ENCODE measurements around the gene VARS2. TPM values are rescaled to one million over a fixed set of nuclear protein-coding genes. Genes with fewer than 3 reads are reported as not detected.

The VARS2 gene
- total RNA-seq, 2 donors from 2014 or later, result 20.2 to 26.0 TPM

DNA sequence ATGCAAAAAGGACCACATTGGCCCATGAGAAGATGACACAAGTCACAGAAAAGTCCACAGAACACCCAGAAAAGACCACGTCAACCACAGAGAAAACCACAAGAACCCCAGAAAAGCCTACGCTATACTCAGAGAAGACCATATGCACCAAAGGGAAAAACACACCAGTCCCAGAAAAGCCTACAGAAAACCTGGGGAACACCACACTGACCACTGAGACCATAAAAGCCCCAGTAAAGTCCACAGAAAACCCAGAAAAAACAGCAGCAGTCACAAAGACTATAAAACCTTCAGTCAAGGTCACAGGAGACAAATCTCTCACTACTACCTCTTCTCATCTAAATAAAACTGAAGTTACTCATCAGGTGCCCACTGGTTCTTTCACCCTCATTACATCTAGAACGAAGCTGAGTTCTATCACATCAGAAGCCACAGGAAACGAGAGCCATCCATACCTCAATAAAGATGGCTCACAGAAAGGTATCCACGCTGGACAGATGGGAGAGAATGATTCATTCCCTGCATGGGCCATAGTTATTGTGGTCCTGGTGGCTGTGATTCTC, 38.0 kb downstream of the VARS2 start:
- TF ChIP-seq, protein P1, sequence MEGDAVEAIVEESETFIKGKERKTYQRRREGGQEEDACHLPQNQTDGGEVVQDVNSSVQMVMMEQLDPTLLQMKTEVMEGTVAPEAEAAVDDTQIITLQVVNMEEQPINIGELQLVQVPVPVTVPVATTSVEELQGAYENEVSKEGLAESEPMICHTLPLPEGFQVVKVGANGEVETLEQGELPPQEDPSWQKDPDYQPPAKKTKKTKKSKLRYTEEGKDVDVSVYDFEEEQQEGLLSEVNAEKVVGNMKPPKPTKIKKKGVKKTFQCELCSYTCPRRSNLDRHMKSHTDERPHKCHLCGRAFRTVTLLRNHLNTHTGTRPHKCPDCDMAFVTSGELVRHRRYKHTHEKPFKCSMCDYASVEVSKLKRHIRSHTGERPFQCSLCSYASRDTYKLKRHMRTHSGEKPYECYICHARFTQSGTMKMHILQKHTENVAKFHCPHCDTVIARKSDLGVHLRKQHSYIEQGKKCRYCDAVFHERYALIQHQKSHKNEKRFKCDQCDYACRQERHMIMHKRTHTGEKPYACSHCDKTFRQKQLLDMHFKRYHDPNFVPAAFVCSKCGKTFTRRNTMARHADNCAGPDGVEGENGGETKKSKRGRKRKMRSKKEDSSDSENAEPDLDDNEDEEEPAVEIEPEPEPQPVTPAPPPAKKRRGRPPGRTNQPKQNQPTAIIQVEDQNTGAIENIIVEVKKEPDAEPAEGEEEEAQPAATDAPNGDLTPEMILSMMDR (IDR thresholded peaks at IDR 0.05), result no peak
- Histone ChIP-seq H3K27me3 (replicated peaks; ENCODE audit: insufficient read depth) (no peaks in the 10 kb centered on the region), H3K27ac (no peak overlapping the region), H3K4me3 (no peak overlapping the region), H3K9me3 (no peaks in the 10 kb centered on the region), H3K36me3 (no peaks in the 10 kb centered on the region), H3K4me1 (ENCODE audit: control insufficient read depth in 1 of 2, low read depth in 2 of 2) (peaks cover 0 to 11% of the 10 kb centered on the region in 2 donors)
- ATAC-seq (ENCODE audit: insufficient number of reproducible peaks, low FRiP score, low read depth) (no peak), DNase-seq (ENCODE audit: low spot score) (no peak)

DNA sequence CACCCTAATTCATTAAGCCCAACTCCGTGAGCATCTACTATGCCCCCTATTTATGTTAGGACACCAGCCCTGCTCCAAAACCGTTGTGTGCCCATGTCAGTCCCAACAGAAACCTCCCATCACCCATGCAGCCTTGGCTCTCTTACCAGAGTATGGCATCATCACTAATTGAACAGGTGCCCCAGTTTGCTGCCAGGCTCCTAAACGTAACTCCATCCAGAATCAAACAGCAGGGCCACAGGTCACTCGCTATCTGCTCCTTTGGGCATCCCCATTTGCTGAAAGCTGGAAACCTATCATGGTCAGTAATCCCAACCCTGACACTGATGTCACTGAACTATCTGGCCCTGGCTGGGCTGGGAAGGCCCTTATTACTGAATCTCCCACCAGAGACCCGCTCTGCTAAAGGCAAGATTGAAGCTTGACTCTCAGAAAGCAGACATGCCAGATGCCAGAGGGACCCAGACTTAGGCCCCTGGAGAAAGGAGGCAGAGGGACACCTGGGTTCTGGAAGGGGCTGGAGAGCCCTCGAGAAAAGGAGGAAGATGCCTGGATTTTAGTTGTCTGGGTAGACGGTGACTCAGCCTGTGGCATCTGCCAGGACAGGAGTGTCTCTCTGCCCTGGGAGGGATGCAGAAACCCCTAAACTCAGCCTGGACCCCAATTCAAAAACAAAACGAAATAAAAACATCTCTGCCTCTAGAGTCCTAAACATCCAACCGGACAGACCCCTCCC, 40.8 kb downstream of the VARS2 start:
- Histone ChIP-seq H3K27me3 (replicated peaks; ENCODE audit: insufficient read depth) (no peaks in the 10 kb centered on the region), H3K4me1 (ENCODE audit: control insufficient read depth in 1 of 2, low read depth in 2 of 2) (peaks cover 0 to 11% of the 10 kb centered on the region in 2 donors), H3K4me3 (peak overlapping the region; percentile 61), H3K9me3 (no peaks in the 10 kb centered on the region), H3K27ac (no peak overlapping the region), H3K36me3 (no peaks in the 10 kb centered on the region)
- TF ChIP-seq, protein P1 (IDR thresholded peaks at IDR 0.05), result no peak
- DNase-seq (ENCODE audit: low spot score) (no peak), ATAC-seq (ENCODE audit: insufficient number of reproducible peaks, low FRiP score, low read depth) (no peak)

DNA sequence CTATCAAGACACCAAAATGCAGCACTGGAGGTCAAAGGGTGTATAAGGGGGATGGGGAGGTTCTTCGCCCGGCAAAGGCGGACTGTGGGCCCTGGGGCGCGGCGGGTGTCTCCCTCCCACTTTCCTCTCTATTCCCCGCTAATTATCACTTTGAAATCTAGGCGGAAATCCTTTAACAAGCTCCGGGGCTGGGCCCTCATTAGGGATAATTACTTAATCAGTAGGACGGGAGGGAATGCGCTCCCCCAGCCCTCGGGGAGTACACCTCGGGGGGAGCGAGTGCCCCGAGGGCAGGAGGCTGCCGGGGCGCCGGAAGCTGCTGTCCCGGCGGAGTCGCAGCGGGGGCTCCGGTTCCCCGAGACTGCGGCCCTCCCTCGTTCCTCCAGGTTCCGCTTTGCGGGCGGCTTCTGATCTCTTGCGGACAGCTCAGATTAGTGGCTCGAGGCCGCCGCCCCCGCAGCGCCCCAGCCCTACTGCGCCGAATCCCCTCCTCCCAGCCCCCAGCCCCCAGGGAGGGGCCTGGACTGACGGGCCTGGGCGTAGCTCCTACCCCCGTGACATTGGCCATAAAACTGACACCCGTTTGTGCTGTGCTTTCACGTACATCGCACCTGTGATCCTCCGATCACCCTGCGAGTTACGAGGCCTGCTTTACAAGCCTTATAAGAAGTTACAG, 41.5 kb downstream of the VARS2 start:
- DNase-seq (ENCODE audit: low spot score) (no peak), ATAC-seq (ENCODE audit: insufficient number of reproducible peaks, low FRiP score, low read depth) (no peak)
- H3K36me3 ChIP-seq, result no peaks in the 10 kb centered on the region
- H3K27ac ChIP-seq, result no peak overlapping the region
- H3K4me1 ChIP-seq (ENCODE audit: control insufficient read depth in 1 of 2, low read depth in 2 of 2), result peaks cover 0 to 11% of the 10 kb centered on the region in 2 donors
- H3K27me3 ChIP-seq (replicated peaks; ENCODE audit: insufficient read depth), result no peaks in the 10 kb centered on the region
- TF ChIP-seq, protein P1 (IDR thresholded peaks at IDR 0.05), result no peak
- H3K9me3 ChIP-seq, result no peaks in the 10 kb centered on the region
- H3K4me3 ChIP-seq, result peak overlapping the region; percentile 61

DNA sequence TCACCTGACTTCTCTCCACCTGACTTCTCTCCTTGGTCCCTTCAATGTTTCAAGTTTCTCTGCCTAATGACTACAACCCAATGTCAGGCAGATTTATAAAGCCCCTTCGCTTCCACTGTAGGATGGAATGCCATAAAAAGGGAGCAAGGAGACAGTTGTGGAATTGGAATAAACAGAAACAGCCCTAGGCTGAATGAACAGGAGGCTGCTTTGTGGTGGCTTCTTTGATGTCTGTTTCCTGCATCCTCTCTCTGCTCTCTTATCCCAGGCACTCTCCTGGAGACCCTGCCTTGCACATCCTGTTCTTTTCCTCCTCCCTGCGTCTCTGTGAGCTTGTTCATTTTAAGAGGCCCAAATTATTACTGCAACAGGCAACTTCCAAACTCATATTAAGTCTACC, 43.7 kb downstream of the VARS2 start:
- ATAC-seq (ENCODE audit: insufficient number of reproducible peaks, low FRiP score, low read depth) (no peak), DNase-seq (ENCODE audit: low spot score) (no peak)
- Histone ChIP-seq H3K27me3 (replicated peaks; ENCODE audit: insufficient read depth) (no peaks in the 10 kb centered on the region), H3K4me1 (ENCODE audit: control insufficient read depth in 1 of 2, low read depth in 2 of 2) (peaks cover 0 to 11% of the 10 kb centered on the region in 2 donors), H3K4me3 (no peak overlapping the region), H3K36me3 (no peaks in the 10 kb centered on the region), H3K27ac (no peak overlapping the region), H3K9me3 (no peaks in the 10 kb centered on the region)
- TF ChIP-seq, protein P1 (IDR thresholded peaks at IDR 0.05), result no peak

DNA sequence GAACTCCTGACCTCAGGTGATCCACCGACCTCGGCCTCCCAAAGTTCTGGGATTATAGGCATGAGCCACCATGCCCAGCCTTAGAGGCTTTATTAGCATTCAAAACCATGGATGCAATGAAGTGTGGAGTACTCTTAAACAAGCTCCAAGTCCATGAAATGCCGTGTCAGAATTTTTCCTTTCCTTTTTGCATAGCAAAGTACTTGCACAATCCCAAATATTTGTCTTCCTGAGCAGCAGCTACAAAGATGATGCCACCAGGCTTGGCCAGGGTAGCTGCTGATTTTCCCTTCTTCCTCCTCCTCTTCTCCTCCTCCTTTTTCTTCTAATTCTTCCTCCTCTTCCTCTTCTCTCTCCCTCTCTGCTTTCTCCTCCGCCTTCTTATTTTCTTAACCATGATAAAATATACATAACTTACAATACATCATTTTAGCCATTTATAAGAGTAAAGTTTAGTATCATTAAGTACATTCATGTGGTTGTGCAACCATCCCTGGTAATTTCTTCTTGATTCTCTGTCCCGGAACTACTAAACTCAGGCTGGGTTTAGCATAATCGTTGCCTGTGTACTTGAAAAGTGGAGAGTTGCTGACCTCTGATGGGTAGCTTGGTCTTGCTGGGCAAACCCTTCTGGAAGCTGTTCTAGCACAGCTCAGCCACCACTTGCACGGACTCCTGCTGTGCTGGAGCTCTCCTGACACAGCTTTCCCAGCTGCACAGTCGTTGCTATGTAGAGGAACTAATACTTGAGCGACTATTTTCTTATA, 47.1 kb downstream of the VARS2 start:
- Histone ChIP-seq H3K27ac (no peak overlapping the region), H3K4me3 (no peak overlapping the region), H3K9me3 (no peaks in the 10 kb centered on the region), H3K4me1 (ENCODE audit: control insufficient read depth in 1 of 2, low read depth in 2 of 2) (no peaks in the 10 kb centered on the region), H3K36me3 (no peaks in the 10 kb centered on the region), H3K27me3 (replicated peaks; ENCODE audit: insufficient read depth) (no peaks in the 10 kb centered on the region)
- DNase-seq (ENCODE audit: low spot score) (no peak), ATAC-seq (ENCODE audit: insufficient number of reproducible peaks, low FRiP score, low read depth) (no peak)
- TF ChIP-seq, protein P1 (IDR thresholded peaks at IDR 0.05), result no peak
